Activated CD4-positive, alpha-beta memory T cell treated with anti-CD3 and anti-CD28 coated beads, Interleukin-2, amount 10 ng/mL, durations not matched to agents 7 days and 5 days (primary cell): ENCODE results near the gene FOXE1. TPM values are rescaled to one million over a fixed set of nuclear protein-coding genes. Genes with fewer than 3 reads are reported as not detected.

Source experiments
- CTCF ChIA-PET: fragments of 350-600 bp; sonication (Branson Sonifier 250); formaldehyde crosslinking; loops from one replicate; lab custom pipeline; 2021; ENCODE audit warnings: antibody characterized with exemption, inconsistent platforms; lab: Charles Lee
- POLR2A ChIA-PET: fragments of 350-600 bp; sonication (Branson Sonifier 250); formaldehyde crosslinking; loops from one replicate; lab custom pipeline; 2021; ENCODE audit warnings: antibody characterized with exemption; lab: Charles Lee
- DNase-seq: peaks from one replicate; pipeline ENCODE4 v3.0.0-alpha.2; 2020
- H3K27ac Mint-ChIP-seq: one replicate; pipeline ENCODE4 v1.8.0; 2021; ENCODE audit warnings: mild to moderate bottlenecking, mixed read lengths
- H3K27me3 Mint-ChIP-seq: one replicate; pipeline ENCODE4 v1.8.0; 2021; ENCODE audit warnings: mixed read lengths
- H3K36me3 Mint-ChIP-seq: one replicate; pipeline ENCODE4 v1.8.0; 2021; ENCODE audit warnings: low read depth, mixed read lengths
- H3K4me1 Mint-ChIP-seq: one replicate; pipeline ENCODE4 v1.8.0; 2021; ENCODE audit warnings: mixed read lengths
- H3K4me3 Mint-ChIP-seq: one replicate; pipeline ENCODE4 v1.8.0; 2021; ENCODE audit warnings: mild to moderate bottlenecking, mixed read lengths
- H3K9me3 Mint-ChIP-seq: one replicate; pipeline ENCODE4 v1.8.0; 2021; ENCODE audit warnings: mixed read lengths
- total RNA-seq, 2 experiments: library from RNA; stranded (reverse); gene quantifications; one replicate each; pipeline ENCODE4 v1.2.3, GENCODE V29; 2021

FOXE1 gene
- total RNA-seq, 2 experiments from 2014 or later, result not detected

DNA sequence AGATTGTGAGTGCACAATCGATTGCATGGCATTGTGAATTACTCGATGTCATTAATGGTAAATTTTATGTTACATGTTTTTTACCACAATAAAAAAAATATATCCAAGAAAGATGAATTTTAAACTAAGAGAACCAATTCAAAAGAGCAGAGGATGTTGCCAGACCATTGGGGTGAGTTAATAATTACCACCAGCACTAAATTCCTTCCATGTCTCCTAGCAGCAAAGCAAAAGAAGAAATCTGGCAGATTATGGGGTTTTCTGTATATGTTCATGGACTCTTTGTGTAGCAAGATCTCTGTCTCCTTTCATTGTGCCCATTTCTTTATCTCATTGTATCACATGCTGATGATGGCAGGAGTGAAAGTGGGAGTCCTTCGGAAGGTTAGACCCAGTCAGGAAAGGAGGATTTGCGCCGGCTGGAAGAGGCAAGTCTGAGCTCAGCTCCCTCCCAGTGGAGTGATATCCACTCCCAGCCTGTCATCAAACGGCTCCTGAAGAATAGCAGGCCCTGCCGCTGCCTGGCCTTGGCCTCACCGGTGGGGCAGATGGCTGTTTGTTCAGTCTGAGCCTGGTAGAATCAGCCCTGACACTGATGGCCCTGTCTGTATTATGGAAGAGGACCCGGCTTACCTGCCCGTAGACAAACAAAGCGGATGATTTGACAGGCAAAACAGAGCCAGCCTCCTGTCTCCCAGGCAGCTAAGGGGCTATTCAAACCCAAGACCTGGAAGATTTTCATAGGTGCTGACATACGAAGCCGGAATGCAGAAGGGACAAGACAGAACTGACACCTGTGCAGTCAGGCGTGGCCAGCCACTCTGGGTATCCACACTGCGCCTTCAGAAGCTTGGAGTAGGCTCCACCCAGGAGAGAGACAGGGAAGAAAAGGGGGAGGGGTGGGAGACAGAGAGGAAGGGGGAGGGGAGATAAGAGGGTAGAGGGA, 21.9 kb upstream of the FOXE1 start:
- ChIA-PET POLR2A (no interaction called here), CTCF (no interaction called here)
- Mint-ChIP-seq H3K4me3 (no peak overlapping the region), H3K36me3 (no peaks in the 10 kb centered on the region), H3K4me1 (no peaks in the 10 kb centered on the region), H3K9me3 (no peaks in the 10 kb centered on the region), H3K27ac (no peak overlapping the region), H3K27me3 (peaks cover 26% of the 10 kb centered on the region)
- DNase-seq, result no peak

DNA sequence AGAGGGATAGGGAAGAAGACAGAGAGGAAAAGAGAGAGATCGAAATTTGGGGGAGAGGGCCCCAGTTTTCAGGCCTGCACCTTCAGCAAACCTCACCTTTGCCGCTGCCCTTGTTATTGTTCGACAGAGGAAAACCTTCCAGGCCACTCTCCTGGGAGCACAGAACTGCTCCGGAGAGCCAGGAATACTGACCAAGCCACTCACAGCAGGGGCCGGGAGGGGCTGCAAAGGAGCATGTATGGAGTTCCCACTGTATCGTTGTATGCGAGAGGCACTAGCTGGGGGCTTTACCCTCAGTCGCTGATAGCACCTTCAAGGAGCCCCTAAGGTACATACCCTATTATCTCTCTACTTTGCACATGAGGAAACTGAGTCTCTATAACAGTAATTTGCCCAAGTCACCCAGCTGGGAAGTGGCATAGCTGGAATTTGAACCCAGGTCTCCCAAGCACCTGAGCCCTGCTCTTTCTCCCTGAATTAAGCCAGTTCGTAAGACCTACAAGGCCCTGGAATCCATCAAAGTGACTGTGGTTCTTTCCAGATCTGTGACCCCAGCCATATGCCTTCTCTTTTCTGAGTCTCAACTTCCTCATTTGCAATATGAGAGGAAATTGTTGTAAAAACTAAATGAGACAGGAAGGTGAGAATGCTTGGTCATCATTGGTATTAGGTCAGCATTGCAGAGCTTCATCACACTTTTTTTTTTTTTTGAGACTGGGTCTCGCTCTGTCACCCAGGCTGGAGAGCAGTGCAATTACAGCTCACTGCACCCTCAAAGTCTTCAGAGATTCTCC, 21.0 kb upstream of the FOXE1 start:
- H3K27me3 Mint-ChIP-seq, result peaks cover 24% of the 10 kb centered on the region

DNA sequence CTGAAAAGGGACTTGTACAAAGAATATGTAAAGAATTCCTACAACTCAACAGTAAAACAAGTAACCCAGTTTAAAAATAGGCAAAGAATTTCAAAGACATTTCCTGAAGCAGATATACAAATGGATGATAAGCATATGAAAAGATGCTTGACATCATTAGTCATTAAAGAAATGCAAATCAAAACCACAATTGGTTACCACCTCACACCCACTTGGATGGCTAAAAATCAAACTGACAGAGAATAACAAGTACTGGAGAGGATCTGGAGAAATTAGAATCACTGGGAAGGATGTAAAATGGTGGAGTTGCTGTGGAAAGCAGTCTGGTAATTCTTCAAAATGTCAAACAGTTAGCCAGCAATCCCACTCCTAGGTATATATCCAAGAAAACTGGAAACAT, 12.5 kb upstream of the FOXE1 start:
- no peak overlapping the region for H3K27ac Mint-ChIP-seq
- ChIA-PET POLR2A (no interaction called here), CTCF (interaction anchor here (0.6 kb wide), 1 partner anchor 74 kb away, joined by 3 read pairs; no protein-coding TSS in a partner anchor)
- DNase-seq, result no peak
- H3K4me1 Mint-ChIP-seq, result no peaks in the 10 kb centered on the region
- peaks cover 55% of the 10 kb centered on the region for H3K27me3 Mint-ChIP-seq
- H3K9me3 Mint-ChIP-seq, result no peaks in the 10 kb centered on the region
- H3K4me3 Mint-ChIP-seq, result no peak overlapping the region
- no peaks in the 10 kb centered on the region for H3K36me3 Mint-ChIP-seq

More for the DNA sequence above, 21.0 kb upstream of the FOXE1 start:
- H3K4me1 Mint-ChIP-seq, result no peaks in the 10 kb centered on the region
- no peaks in the 10 kb centered on the region for H3K36me3 Mint-ChIP-seq
- DNase-seq, result no peak
- ChIA-PET POLR2A (no interaction called here), CTCF (no interaction called here)
- H3K9me3 Mint-ChIP-seq, result no peaks in the 10 kb centered on the region
- no peak overlapping the region for H3K27ac Mint-ChIP-seq
- H3K4me3 Mint-ChIP-seq, result no peak overlapping the region

DNA sequence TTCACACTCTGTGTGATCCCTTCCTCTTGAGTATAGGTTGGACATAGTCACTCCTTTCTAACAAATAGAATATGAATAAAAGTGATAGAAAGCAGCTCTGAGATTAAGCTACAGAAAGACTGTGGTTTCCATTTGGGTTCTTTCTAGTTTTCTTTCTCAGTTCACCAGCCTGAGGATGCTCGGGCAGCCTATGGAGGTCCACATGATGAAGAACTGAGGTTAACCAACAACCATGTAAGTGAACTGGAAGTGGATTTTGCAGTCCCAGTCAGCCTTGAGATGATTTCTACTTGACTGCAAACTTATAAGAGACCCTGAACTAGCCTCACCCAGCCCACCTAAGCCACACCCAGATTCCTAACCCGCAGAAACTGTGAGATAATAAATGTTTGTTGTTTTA, 10.1 kb upstream of the FOXE1 start:
- CTCF ChIA-PET, result interaction anchor here (1.4 kb wide), 1 partner anchor 134 kb away, joined by 3 read pairs; no protein-coding TSS in a partner anchor
- H3K27me3 Mint-ChIP-seq, result peaks cover 62% of the 10 kb centered on the region
- DNase-seq, result no peak

DNA sequence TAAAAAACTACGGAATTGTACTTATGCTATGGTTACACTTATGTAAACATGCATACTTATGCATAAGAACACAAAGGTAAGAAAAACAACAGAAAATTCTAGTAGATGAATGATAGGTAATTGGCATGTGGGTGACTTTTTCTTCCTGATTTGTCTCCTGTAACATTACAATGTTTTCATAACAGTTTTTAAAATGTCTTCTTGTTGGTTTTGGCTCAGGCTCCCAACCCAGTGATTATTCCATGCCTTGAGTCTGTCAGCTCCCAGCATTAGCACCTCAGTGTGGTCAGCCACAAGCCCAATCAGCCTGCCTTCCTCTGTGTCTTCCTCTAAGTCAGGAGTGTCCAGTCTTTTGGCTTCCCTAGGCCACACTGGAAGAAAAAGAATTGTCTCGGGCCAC, 7.9 kb upstream of the FOXE1 start:
- Mint-ChIP-seq H3K27me3 (peaks cover 75% of the 10 kb centered on the region), H3K36me3 (no peaks in the 10 kb centered on the region), H3K4me1 (peaks cover 12% of the 10 kb centered on the region), H3K27ac (no peak overlapping the region), H3K4me3 (no peak overlapping the region), H3K9me3 (no peaks in the 10 kb centered on the region)
- CTCF ChIA-PET, result no interaction called here
- no peak for DNase-seq
- POLR2A ChIA-PET, result interaction anchor here (1.2 kb wide), 1 partner anchor 77 kb away, joined by 3 read pairs; the partner anchor contains the start of gene TRMO

More for the DNA sequence above, 10.1 kb upstream of the FOXE1 start:
- peaks cover 2% of the 10 kb centered on the region for H3K4me1 Mint-ChIP-seq
- no peak overlapping the region for H3K4me3 Mint-ChIP-seq
- no peaks in the 10 kb centered on the region for H3K9me3 Mint-ChIP-seq
- no peaks in the 10 kb centered on the region for H3K36me3 Mint-ChIP-seq
- POLR2A ChIA-PET, result no interaction called here
- H3K27ac Mint-ChIP-seq, result no peak overlapping the region

DNA sequence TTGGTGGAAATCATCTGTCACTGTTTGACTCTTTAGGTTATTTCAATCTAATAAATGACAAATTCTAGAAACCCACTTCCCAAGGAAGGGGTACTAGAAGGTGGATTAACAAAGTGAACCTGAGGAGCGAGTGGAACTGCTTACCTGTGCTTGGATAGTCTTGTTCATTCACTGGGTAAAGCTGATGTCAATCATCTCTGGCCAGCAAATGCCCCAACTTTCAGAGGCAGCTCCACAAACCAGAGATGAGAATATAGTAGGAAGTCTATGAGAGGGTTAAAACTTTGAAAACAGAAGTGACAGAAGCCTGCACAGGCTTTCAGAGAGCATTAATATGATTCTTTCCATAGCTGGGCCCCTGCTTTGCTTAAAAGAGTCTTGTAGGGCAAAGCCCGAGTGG, 7.3 kb upstream of the FOXE1 start:
- CTCF ChIA-PET, result no interaction called here
- no peak overlapping the region for H3K4me3 Mint-ChIP-seq
- H3K36me3 Mint-ChIP-seq, result no peaks in the 10 kb centered on the region
- no peak for DNase-seq
- H3K27me3 Mint-ChIP-seq, result peaks cover 74% of the 10 kb centered on the region
- no peak overlapping the region for H3K27ac Mint-ChIP-seq
- H3K9me3 Mint-ChIP-seq, result no peaks in the 10 kb centered on the region
- peaks cover 12% of the 10 kb centered on the region for H3K4me1 Mint-ChIP-seq
- POLR2A ChIA-PET, result interaction anchor here (1.2 kb wide), 1 partner anchor 77 kb away, joined by 3 read pairs; the partner anchor contains the start of gene TRMO

DNA sequence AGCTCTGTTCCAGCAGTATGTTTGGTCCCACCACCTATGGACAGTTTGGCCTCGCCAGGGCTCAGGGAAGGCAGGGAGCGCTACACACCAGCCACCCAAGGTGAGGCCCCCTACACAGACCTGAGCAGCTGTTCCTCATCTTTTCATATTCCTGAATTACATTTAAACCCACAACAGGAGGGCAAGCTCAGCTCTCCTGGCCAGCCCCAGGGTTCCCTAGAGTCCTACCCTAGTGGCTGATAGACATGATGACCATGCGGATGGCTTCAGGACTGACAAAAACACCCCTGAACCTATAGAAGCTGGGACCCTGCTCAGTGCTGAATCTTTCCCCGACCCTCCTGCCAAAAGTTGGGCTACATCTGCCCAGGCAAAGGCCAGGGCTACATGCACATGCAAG, 6.7 kb upstream of the FOXE1 start:
- Mint-ChIP-seq H3K27ac (no peak overlapping the region), H3K4me1 (peaks cover 12% of the 10 kb centered on the region), H3K36me3 (no peaks in the 10 kb centered on the region), H3K9me3 (no peaks in the 10 kb centered on the region), H3K27me3 (peaks cover 73% of the 10 kb centered on the region), H3K4me3 (no peak overlapping the region)
- ChIA-PET CTCF (no interaction called here), POLR2A (no interaction called here)
- no peak for DNase-seq

DNA sequence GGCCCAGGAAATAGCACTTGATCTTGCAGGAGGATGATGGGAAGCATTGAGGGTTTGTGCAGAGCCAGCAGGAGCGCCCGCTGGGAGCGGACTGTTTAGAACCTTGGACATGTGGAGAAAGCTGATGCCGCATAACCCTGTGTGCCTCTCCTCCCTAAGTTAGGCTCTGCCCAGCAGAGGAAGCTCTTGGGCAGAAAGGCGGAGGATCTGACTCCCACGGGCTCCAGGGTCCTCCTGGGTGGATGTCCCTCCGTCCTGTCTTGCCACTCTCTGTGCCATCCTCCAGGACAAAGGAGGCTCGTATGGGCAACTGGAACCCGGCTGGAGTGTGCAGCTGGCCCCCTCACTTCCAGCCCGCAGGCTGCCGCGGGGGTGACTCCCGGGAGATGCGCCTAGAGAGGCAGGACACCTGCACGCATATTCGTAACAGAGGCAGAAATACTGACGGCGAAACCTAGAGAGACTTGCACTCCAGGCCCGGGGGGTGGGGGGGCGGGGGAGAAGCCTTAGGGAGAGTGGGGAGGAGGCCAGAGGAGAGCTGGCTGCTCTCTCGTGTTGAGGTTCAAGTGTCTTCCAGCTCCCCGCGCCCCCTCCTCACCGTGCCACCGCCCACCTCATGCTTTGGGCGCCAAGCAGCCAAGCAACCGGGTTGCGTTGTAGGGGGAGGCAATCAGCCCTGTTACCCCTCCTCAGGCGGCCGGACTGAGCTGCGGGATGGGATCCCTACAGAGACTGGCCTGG, 5.4 kb upstream of the FOXE1 start:
- Mint-ChIP-seq H3K27ac (no peak overlapping the region), H3K27me3 (peaks cover 79% of the 10 kb centered on the region), H3K9me3 (no peaks in the 10 kb centered on the region), H3K36me3 (no peaks in the 10 kb centered on the region), H3K4me3 (no peak overlapping the region), H3K4me1 (peaks cover 20% of the 10 kb centered on the region)
- ChIA-PET POLR2A (no interaction called here), CTCF (no interaction called here)
- no peak for DNase-seq

DNA sequence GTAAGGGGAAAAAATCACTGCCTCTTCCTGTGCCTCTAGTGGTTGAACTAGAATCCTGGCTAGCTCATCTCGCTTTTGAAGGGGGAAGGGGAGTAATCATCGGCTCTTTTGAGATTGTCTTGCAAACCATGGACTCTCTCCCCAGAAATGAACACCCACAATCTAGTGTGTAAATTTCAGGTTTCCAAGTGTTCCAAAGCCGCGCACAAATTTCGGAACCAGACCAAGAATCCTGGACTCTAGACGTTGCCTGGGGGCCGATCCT, 4.9 kb upstream of the FOXE1 start:
- CTCF ChIA-PET, result no interaction called here
- POLR2A ChIA-PET, result no interaction called here
- Mint-ChIP-seq H3K4me1 (peaks cover 20% of the 10 kb centered on the region), H3K9me3 (no peaks in the 10 kb centered on the region), H3K4me3 (no peak overlapping the region), H3K27ac (no peak overlapping the region), H3K27me3 (peaks cover 76% of the 10 kb centered on the region), H3K36me3 (no peaks in the 10 kb centered on the region)
- no peak for DNase-seq

DNA sequence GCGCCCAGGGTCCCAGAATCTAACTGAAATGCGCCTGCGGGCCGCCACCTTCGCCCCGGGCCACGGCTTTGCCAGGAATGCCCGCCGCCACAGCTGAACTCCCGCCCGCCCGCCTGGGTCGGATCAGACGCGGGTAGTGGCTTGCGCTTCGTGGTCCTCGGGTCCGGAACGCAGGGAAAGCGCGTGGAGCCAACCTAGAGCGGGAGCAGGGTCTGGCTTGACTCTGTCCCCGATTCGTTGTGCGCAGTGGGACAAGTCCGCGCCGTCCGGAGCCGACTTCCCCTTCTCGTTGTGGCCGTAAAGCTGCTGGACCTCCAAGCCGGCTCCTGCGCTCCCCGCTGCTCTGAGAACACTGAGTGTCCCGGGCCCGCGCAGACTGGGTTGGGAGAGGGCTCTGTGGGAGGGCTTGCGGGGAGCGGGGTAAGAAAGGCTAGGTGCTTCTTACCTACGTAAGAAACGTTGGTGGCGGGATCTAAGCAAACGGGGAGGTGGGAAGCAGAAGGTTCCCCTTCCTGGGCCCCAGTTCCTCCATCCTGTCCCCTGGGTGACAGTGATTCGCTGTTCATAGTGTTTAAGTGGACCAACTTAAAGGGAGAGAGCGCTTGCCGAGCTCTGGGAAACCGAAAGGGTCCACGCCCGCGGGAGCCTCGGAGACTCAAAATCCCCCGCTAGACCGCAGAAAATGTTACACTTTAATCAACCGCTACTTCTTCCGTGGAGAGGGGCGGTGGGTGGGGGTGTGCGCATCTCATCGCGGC, 4.4 kb upstream of the FOXE1 start:
- CTCF ChIA-PET, result no interaction called here
- no peaks in the 10 kb centered on the region for H3K9me3 Mint-ChIP-seq
- H3K4me1 Mint-ChIP-seq, result peaks cover 22% of the 10 kb centered on the region
- DNase-seq, result no peak
- peak overlapping the region; percentile 49 for H3K4me3 Mint-ChIP-seq
- H3K27ac Mint-ChIP-seq, result no peak overlapping the region
- no peaks in the 10 kb centered on the region for H3K36me3 Mint-ChIP-seq
- POLR2A ChIA-PET, result no interaction called here
- H3K27me3 Mint-ChIP-seq, result peaks cover 75% of the 10 kb centered on the region

DNA sequence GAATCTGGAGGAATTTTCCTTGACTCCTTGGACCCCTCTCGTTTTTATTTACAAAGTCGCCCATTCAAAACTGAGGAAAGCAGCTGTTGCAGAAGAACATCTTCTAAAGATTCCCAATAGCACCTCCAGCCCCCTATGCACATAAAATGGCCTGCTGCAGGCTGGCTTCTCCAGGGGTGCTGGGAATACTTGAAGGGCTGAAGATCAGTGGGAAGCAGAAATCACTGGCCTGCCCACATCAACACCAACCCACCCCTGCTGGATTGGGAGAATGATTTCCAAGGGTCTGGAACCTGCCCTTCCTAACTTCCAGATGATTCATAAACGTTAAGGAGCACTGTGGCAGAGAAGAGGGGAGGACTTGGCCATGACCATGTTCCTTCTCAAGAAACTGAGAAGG, 3.0 kb upstream of the FOXE1 start:
- H3K27me3 Mint-ChIP-seq, result peaks cover 80% of the 10 kb centered on the region
- peaks cover 25% of the 10 kb centered on the region for H3K4me1 Mint-ChIP-seq
- H3K4me3 Mint-ChIP-seq, result no peak overlapping the region
- H3K36me3 Mint-ChIP-seq, result no peaks in the 10 kb centered on the region
- H3K27ac Mint-ChIP-seq, result no peak overlapping the region
- ChIA-PET CTCF (no interaction called here), POLR2A (no interaction called here)
- no peaks in the 10 kb centered on the region for H3K9me3 Mint-ChIP-seq
- DNase-seq, result no peak

DNA sequence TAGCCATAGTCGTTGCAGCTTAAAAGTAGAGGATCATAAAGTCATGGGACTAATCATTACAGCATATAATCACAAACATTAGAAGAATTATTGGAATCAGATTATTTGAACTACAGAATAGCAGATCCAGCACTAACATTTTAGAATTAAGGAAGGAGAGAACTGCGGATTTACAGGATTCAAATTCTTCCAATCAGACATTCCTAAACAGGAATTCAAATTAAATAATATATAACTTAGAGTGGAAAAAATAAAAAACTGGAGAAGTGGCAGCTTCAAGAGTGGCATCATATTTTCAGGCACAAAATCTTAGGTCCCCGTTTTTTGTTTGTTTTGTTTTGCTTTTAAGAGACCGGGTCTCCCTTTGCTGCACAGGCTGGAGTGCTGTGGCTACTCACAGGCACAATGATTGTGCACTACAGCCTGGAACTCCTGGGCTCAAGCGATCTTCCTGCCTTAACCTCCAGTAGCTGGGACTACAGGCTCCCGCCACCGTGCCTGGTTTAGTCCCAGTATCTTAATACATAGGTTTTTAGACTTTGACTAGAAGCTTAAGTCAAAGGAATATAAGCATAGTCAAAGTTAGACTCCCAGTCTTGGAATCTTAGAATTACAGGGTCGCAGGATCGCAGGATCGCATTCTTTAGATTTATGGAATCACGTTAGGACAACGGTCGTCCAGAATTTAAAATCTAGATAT, 2.1 kb upstream of the FOXE1 start:
- Mint-ChIP-seq H3K27ac (no peak overlapping the region), H3K36me3 (no peaks in the 10 kb centered on the region), H3K4me1 (peaks cover 27% of the 10 kb centered on the region), H3K4me3 (no peak overlapping the region), H3K9me3 (no peaks in the 10 kb centered on the region), H3K27me3 (peaks cover 81% of the 10 kb centered on the region)
- CTCF ChIA-PET, result interaction anchor here (0.8 kb wide), 1 partner anchor 51 kb away, joined by 3 read pairs; no protein-coding TSS in a partner anchor
- POLR2A ChIA-PET, result no interaction called here
- no peak for DNase-seq
